WTC11 (cell line): ENCODE data around the gene UBASH3A. TPM values are rescaled to one million over a fixed set of nuclear protein-coding genes. Genes with fewer than 3 reads are reported as not detected.
"Not testable (repeated sequence)": the region's sequence is repeated elsewhere in the genome, so short reads cannot be mapped to it uniquely, and the experiment has no call there.

Experiments
- ATAC-seq: fragments of 200-7000 bp; cut with Tn5 transposase; 2 replicates; pipeline ENCODE4 v1.10.0; 2021; ENCODE audit warnings: mild to moderate bottlenecking, moderate library complexity
- CTCF ChIA-PET: fragments of 300-600 bp; sonication (Branson Sonifier 250); formaldehyde crosslinking; loops from one replicate; lab custom pipeline; 2021; ENCODE audit warnings: antibody characterized with exemption; lab: Charles Lee
- POLR2A ChIA-PET: fragments of 350-600 bp; sonication (Branson Sonifier 250); formaldehyde crosslinking; loops from one replicate; lab custom pipeline; 2021; ENCODE audit warnings: antibody characterized with exemption; lab: Charles Lee
- DNase-seq: peaks from one replicate; pipeline ENCODE4 v3.0.0; 2021; ENCODE audit warnings: low spot score
- H3K27ac Mint-ChIP-seq: 2 replicates; pipeline ENCODE4 v1.8.0; 2021; ENCODE audit warnings: mixed read lengths
- H3K27me3 Mint-ChIP-seq: 2 replicates; pipeline ENCODE4 v1.8.0; 2021; ENCODE audit warnings: low read depth, mild to moderate bottlenecking, moderate library complexity, mixed read lengths
- H3K36me3 Mint-ChIP-seq: 2 replicates; pipeline ENCODE4 v1.8.0; 2021; ENCODE audit warnings: mixed read lengths
- H3K4me1 Mint-ChIP-seq: 2 replicates; pipeline ENCODE4 v1.8.0; 2022; ENCODE audit warnings: mixed read lengths
- H3K4me3 Mint-ChIP-seq: 2 replicates; pipeline ENCODE4 v1.8.0; 2021; ENCODE audit warnings: mild to moderate bottlenecking, moderate library complexity, mixed read lengths
- H3K9me3 Mint-ChIP-seq: 2 replicates; pipeline ENCODE4 v1.8.0; 2021; ENCODE audit warnings: mixed read lengths
- ELF4 ChIP-seq: sonication (generic); formaldehyde crosslinking; IDR thresholded peaks from 2 replicates; pipeline ENCODE4 v1.8.1; 2022; ENCODE audit warnings: low read depth, mild to moderate bottlenecking, moderate library complexity, missing genetic modification reagents
- ETV6 ChIP-seq: sonication (generic); formaldehyde crosslinking; IDR thresholded peaks from 2 replicates; pipeline ENCODE4 v1.8.1; 2022; ENCODE audit warnings: mild to moderate bottlenecking, missing genetic modification reagents
- GTF2I ChIP-seq: fragments of 250-450 bp; sonication (Bioruptor Pico); conservative IDR thresholded peaks from 2 replicates; pipeline ENCODE4 v1.4.0; 2021; ENCODE audit warnings: mild to moderate bottlenecking
- HMGA2 ChIP-seq: fragments of 250-450 bp; sonication (Bioruptor Pico); IDR thresholded peaks from 2 replicates; pipeline ENCODE4 v1.4.0; 2021; ENCODE audit warnings: mild to moderate bottlenecking, moderate library complexity
- IRF2 ChIP-seq: sonication (generic); formaldehyde crosslinking; IDR thresholded peaks from 2 replicates; pipeline ENCODE4 v1.8.0; 2022; ENCODE audit warnings: low read depth, missing genetic modification reagents, borderline replicate concordance
- MLX ChIP-seq: sonication (generic); formaldehyde crosslinking; IDR thresholded peaks from 2 replicates; pipeline ENCODE4 v1.8.1; 2023; ENCODE audit warnings: mild to moderate bottlenecking, missing genetic modification reagents, moderate library complexity
- MXD4 ChIP-seq: fragments of 250-450 bp; sonication (Bioruptor Pico); IDR thresholded peaks from 2 replicates; pipeline ENCODE4 v1.8.0; 2021; ENCODE audit warnings: mild to moderate bottlenecking, moderate library complexity, borderline replicate concordance
- NFATC4 ChIP-seq: fragments of 250-450 bp; sonication (Bioruptor Pico); IDR thresholded peaks from 2 replicates; pipeline ENCODE4 v1.9.0; 2021; ENCODE audit warnings: mild to moderate bottlenecking
- PRRX2 ChIP-seq: fragments of 250-450 bp; sonication (Bioruptor Pico); IDR thresholded peaks from 2 replicates; pipeline ENCODE4 v1.8.0; 2021; ENCODE audit warnings: mild to moderate bottlenecking
- TCF7 ChIP-seq: sonication (generic); formaldehyde crosslinking; IDR thresholded peaks from 2 replicates; pipeline ENCODE4 v1.8.0; 2022; ENCODE audit warnings: mild to moderate bottlenecking, low read depth, missing genetic modification reagents, moderate library complexity
- TEAD4 ChIP-seq: sonication (generic); formaldehyde crosslinking; IDR thresholded peaks from 2 replicates; pipeline ENCODE4 v1.8.0; 2022; ENCODE audit warnings: mild to moderate bottlenecking, missing genetic modification reagents
- USF1 ChIP-seq: sonication (generic); formaldehyde crosslinking; IDR thresholded peaks from 2 replicates; pipeline ENCODE4 v1.8.0; 2022; ENCODE audit warnings: mild to moderate bottlenecking, missing genetic modification reagents
- ZNF232 ChIP-seq: sonication (generic); formaldehyde crosslinking; IDR thresholded peaks from 2 replicates; pipeline ENCODE4 v1.8.0; 2022; ENCODE audit warnings: mild to moderate bottlenecking, missing genetic modification reagents
- ZNF317 ChIP-seq: sonication (generic); formaldehyde crosslinking; IDR thresholded peaks from 2 replicates; pipeline ENCODE4 v1.8.1; 2023; ENCODE audit warnings: low read depth, mild to moderate bottlenecking, moderate library complexity, missing genetic modification reagents, borderline replicate concordance
- total RNA-seq: library from RNA; stranded (reverse); gene quantifications from 3 replicates; pipeline ENCODE4 v1.2.3, GENCODE V29; 2021
- TF ChIP-seq, protein P1 (sequence below): sonication (generic); formaldehyde crosslinking; IDR thresholded peaks from 2 replicates; pipeline ENCODE4 v1.8.1; 2023; ENCODE audit warnings: mild to moderate bottlenecking, moderate library complexity, missing genetic modification reagents
- TF ChIP-seq, protein P2 (sequence below): sonication (generic); formaldehyde crosslinking; conservative IDR thresholded peaks from 2 replicates; pipeline ENCODE4 v1.8.1; 2023; ENCODE audit warnings: mild to moderate bottlenecking, low read depth, missing genetic modification reagents, moderate library complexity
- TF ChIP-seq, protein P3 (sequence below): sonication (generic); formaldehyde crosslinking; IDR thresholded peaks from 2 replicates; pipeline ENCODE4 v1.8.1; 2023; ENCODE audit warnings: mild to moderate bottlenecking, missing genetic modification reagents
- TF ChIP-seq, protein P4 (sequence below): sonication (generic); formaldehyde crosslinking; IDR thresholded peaks from 2 replicates; pipeline ENCODE4 v1.8.0; 2023; ENCODE audit warnings: mild to moderate bottlenecking, missing genetic modification reagents

The UBASH3A gene
- total RNA-seq, 1 experiment from 2014 or later = not detected

DNA sequence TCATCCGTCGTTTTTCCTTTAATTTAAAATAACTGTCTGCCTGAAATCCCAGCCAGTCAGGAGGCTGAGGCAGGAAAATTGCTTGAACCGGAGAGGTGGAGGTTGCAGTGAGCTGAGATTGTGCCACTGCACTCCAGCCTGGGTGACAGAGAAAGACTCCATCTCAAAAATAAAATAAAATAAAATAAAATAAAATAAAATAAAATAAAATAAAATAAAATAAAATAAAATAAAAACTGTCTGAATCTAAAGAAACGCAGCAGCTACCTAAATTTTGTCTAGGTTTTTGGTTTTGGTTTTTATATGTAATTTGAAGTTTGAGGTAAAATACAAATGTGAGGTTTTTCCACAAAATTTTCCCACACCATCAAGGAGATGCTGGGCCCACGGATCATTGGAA, 5.0 kb downstream of the UBASH3A start:
- H3K9me3 Mint-ChIP-seq, H3K4me1 Mint-ChIP-seq, H3K27me3 Mint-ChIP-seq, H3K27ac Mint-ChIP-seq, H3K36me3 Mint-ChIP-seq, H3K4me3 Mint-ChIP-seq, DNase-seq, POLR2A ChIA-PET, ATAC-seq: not testable (repeated sequence)
- CTCF ChIA-PET = interaction anchor here (1.3 kb wide), 1 partner anchor 150 kb away, joined by 6 read pairs; no protein-coding TSS in a partner anchor
- peak; percentile 97 for TF ChIP-seq HMGA2

DNA sequence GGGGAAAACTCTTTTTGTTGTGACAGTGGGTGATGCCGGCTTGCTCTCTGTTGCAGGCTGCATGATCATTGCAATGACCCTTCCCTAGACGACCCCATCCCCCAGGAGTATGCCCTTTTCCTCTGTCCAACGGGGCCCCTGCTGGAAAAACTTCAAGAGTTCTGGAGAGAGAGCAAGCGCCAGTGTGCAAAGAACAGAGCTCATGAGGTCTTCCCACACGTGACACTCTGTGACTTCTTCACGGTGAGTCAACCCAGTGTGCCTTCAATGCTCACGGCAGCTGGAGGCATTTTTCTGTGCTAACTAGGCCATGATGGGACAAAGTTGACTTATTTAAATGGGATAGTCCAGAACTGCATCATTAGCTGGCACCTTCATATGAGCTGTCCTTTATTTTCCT, 5.7 kb downstream of the UBASH3A start:
- ATAC-seq (no peak), DNase-seq (no peak)
- Mint-ChIP-seq H3K4me3 (no peak overlapping the region), H3K27ac (no peak overlapping the region), H3K4me1 (no peaks in the 10 kb centered on the region), H3K27me3 (no peaks in the 10 kb centered on the region), H3K36me3 (no peaks in the 10 kb centered on the region)
- ChIA-PET POLR2A (no interaction called here), CTCF (interaction anchor here (0.8 to 1.5 kb wide), 3 partner anchors 20 to 150 kb away, joined by 3 to 6 read pairs (median 4); no protein-coding TSS in a partner anchor)
- TF ChIP-seq, protein P1, sequence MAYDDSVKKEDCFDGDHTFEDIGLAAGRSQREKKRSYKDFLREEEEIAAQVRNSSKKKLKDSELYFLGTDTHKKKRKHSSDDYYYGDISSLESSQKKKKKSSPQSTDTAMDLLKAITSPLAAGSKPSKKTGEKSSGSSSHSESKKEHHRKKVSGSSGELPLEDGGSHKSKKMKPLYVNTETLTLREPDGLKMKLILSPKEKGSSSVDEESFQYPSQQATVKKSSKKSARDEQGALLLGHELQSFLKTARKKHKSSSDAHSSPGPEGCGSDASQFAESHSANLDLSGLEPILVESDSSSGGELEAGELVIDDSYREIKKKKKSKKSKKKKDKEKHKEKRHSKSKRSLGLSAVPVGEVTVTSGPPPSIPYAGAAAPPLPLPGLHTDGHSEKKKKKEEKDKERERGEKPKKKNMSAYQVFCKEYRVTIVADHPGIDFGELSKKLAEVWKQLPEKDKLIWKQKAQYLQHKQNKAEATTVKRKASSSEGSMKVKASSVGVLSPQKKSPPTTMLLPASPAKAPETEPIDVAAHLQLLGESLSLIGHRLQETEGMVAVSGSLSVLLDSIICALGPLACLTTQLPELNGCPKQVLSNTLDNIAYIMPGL (CRISPR knock-in tag) = no peak
- TF ChIP-seq USF1 (CRISPR knock-in tag) = no peak
- TF ChIP-seq HMGA2 = no peak
- TF ChIP-seq, protein P2, sequence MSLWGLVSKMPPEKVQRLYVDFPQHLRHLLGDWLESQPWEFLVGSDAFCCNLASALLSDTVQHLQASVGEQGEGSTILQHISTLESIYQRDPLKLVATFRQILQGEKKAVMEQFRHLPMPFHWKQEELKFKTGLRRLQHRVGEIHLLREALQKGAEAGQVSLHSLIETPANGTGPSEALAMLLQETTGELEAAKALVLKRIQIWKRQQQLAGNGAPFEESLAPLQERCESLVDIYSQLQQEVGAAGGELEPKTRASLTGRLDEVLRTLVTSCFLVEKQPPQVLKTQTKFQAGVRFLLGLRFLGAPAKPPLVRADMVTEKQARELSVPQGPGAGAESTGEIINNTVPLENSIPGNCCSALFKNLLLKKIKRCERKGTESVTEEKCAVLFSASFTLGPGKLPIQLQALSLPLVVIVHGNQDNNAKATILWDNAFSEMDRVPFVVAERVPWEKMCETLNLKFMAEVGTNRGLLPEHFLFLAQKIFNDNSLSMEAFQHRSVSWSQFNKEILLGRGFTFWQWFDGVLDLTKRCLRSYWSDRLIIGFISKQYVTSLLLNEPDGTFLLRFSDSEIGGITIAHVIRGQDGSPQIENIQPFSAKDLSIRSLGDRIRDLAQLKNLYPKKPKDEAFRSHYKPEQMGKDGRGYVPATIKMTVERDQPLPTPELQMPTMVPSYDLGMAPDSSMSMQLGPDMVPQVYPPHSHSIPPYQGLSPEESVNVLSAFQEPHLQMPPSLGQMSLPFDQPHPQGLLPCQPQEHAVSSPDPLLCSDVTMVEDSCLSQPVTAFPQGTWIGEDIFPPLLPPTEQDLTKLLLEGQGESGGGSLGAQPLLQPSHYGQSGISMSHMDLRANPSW = no peak
- TF ChIP-seq ZNF317 = no peak
- TF ChIP-seq, all 79 proteins: peak for 0
- H3K9me3 Mint-ChIP-seq = no peaks in the 10 kb centered on the region

GRCh38 chr21:42411197-42411869, 7.6 kb downstream of the UBASH3A start:
- Mint-ChIP-seq H3K36me3 (no peaks in the 10 kb centered on the region), H3K9me3 (no peaks in the 10 kb centered on the region), H3K27ac (no peak overlapping the region), H3K27me3 (no peaks in the 10 kb centered on the region), H3K4me3 (no peak overlapping the region), H3K4me1 (0 out of 2 replicates have a peak, but pooled peaks cover 2% of the 10 kb centered on the region)
- CTCF ChIA-PET = interaction anchor here (0.6 to 1.6 kb wide), 18 partner anchors 10 to 266 kb away, joined by 3 to 17 read pairs (median 4); partner anchors contain the start of gene SLC37A1
- POLR2A ChIA-PET = no interaction called here
- DNase-seq (peak; percentile 47), ATAC-seq (peak; percentile 88)
- no peak for TF ChIP-seq ELF4 (CRISPR knock-in tag)
- TF ChIP-seq, protein P3, sequence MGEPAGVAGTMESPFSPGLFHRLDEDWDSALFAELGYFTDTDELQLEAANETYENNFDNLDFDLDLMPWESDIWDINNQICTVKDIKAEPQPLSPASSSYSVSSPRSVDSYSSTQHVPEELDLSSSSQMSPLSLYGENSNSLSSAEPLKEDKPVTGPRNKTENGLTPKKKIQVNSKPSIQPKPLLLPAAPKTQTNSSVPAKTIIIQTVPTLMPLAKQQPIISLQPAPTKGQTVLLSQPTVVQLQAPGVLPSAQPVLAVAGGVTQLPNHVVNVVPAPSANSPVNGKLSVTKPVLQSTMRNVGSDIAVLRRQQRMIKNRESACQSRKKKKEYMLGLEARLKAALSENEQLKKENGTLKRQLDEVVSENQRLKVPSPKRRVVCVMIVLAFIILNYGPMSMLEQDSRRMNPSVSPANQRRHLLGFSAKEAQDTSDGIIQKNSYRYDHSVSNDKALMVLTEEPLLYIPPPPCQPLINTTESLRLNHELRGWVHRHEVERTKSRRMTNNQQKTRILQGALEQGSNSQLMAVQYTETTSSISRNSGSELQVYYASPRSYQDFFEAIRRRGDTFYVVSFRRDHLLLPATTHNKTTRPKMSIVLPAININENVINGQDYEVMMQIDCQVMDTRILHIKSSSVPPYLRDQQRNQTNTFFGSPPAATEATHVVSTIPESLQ (CRISPR knock-in tag) = no peak
- no peak for TF ChIP-seq TEAD4
- no peak for TF ChIP-seq TCF7 (CRISPR knock-in tag)
- no peak for TF ChIP-seq PRRX2
- TF ChIP-seq IRF2 (CRISPR knock-in tag) = no peak
- TF ChIP-seq NFATC4 (CRISPR knock-in tag) = no peak
- no peak for TF ChIP-seq GTF2I (CRISPR knock-in tag)
- TF ChIP-seq ZNF232 = no peak
- TF ChIP-seq MLX (CRISPR knock-in tag) = no peak
- TF ChIP-seq ETV6 (CRISPR knock-in tag) = no peak
- TF ChIP-seq, protein P4, sequence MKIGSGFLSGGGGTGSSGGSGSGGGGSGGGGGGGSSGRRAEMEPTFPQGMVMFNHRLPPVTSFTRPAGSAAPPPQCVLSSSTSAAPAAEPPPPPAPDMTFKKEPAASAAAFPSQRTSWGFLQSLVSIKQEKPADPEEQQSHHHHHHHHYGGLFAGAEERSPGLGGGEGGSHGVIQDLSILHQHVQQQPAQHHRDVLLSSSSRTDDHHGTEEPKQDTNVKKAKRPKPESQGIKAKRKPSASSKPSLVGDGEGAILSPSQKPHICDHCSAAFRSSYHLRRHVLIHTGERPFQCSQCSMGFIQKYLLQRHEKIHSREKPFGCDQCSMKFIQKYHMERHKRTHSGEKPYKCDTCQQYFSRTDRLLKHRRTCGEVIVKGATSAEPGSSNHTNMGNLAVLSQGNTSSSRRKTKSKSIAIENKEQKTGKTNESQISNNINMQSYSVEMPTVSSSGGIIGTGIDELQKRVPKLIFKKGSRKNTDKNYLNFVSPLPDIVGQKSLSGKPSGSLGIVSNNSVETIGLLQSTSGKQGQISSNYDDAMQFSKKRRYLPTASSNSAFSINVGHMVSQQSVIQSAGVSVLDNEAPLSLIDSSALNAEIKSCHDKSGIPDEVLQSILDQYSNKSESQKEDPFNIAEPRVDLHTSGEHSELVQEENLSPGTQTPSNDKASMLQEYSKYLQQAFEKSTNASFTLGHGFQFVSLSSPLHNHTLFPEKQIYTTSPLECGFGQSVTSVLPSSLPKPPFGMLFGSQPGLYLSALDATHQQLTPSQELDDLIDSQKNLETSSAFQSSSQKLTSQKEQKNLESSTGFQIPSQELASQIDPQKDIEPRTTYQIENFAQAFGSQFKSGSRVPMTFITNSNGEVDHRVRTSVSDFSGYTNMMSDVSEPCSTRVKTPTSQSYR (CRISPR knock-in tag) = no peak
- no peak for TF ChIP-seq MXD4 (CRISPR knock-in tag)
